Germinal center (tissue), 1 donor: ENCODE results near the gene MAG.

Experiments used
- DNase-seq: peaks from one replicate; pipeline ENCODE4 v3.0.0; 2012; ENCODE audit warnings: mixed read lengths, low spot score

MAG gene, protein sequence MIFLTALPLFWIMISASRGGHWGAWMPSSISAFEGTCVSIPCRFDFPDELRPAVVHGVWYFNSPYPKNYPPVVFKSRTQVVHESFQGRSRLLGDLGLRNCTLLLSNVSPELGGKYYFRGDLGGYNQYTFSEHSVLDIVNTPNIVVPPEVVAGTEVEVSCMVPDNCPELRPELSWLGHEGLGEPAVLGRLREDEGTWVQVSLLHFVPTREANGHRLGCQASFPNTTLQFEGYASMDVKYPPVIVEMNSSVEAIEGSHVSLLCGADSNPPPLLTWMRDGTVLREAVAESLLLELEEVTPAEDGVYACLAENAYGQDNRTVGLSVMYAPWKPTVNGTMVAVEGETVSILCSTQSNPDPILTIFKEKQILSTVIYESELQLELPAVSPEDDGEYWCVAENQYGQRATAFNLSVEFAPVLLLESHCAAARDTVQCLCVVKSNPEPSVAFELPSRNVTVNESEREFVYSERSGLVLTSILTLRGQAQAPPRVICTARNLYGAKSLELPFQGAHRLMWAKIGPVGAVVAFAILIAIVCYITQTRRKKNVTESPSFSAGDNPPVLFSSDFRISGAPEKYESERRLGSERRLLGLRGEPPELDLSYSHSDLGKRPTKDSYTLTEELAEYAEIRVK

GRCh38 chr19:35291916-35292315, at the start of gene MAG:
Gene MAG (plus strand): TSS chr19:35292161. CDS start chr19:35295409, 3,248 bp downstream.
- no peak for DNase-seq

- DNase-seq = no peak
Measured at GRCh38 chr19:35246466-35247092, 45.4 kb upstream of the MAG start.

DNA sequence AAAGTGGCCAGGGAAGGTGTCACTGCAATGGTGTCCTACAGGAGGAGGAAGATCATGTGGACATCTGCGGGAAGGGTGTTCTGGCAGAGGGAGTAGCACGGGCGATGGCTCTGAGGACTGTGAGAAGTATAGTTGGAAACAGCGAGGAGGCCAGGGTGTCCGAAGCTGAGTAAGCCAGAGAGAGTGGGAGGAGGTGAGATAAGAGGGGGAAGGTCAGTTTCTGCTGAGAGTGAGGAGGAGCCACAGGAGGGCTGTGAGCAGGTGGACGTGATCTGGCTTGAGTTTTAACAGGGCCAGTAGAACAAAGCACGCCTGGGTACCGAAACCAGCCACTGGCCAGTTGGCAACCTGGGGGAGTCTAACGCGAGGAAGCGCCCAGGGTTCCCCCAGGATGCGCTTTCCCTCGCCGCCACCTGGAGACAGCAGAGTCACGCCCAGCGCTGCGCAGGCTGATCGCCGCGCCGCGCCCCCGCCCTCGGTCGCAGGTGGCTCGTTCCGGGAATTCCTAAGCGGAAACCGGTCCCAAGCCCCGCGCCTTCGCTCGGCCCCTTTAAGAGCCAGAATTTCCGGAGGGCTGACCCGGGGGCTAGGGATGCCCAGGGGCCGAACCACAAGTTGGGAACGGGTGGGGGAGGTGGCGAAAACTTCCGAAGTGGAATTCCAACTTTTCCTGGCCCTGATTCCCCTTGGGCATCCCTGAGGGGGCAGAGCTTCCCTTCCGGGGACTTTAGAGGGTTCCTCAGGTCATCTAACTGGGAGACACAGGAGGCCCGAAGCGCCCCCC, 44.2 kb upstream of the MAG start:
- peak; percentile 71 for DNase-seq

GRCh38 chr19:35248310-35249145, 43.4 kb upstream of the MAG start, which contains the start of gene LSR:
Gene LSR (plus strand): TSS chr19:35249002. CDS start chr19:35249023, 21 bp downstream.
- peak; percentile 93 for DNase-seq

- DNase-seq = peak; percentile 58
Measured at GRCh38 chr19:35249146-35249847, 42.7 kb upstream of the MAG start.

DNA sequence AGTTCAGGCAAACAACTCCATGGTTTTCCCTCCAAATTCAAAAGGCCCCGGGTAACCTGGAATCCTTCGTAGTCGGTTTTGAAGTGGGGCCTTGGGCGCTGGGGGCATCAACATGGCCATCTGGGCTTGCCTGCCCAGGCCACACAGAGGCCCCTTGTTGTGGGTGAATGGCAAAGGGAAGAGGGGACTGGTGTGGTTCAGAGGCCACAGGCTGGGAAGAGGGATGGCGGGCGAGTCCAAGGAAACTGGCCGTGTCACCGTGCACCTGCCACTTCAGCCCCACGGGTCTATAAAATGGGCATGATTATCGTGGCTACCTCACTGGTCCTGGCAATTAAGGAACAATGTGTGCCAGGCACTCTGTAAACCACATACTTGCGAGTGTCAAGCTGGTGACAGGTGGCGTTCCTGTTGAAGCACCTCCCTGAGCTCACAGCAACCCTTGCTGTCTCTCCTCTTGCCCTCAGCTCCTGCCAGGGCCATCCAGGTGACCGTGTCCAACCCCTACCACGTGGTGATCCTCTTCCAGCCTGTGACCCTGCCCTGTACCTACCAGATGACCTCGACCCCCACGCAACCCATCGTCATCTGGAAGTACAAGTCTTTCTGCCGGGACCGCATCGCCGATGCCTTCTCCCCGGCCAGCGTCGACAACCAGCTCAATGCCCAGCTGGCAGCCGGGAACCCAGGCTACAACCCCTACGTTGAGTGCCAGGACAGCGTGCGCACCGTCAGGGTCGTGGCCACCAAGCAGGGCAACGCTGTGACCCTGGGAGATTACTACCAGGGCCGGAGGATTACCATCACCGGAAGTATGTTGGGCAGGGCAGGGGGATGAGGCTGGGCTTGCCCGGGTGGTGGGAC, 41.9 kb upstream of the MAG start:
- no peak for DNase-seq

- DNase-seq = no peak
Measured at GRCh38 chr19:35251456-35251855, 40.5 kb upstream of the MAG start.

GRCh38 chr19:35253316-35254286, 38.4 kb upstream of the MAG start:
- DNase-seq = no peak

- DNase-seq = no peak
Measured at GRCh38 chr19:35254341-35255297, 37.3 kb upstream of the MAG start.

DNA sequence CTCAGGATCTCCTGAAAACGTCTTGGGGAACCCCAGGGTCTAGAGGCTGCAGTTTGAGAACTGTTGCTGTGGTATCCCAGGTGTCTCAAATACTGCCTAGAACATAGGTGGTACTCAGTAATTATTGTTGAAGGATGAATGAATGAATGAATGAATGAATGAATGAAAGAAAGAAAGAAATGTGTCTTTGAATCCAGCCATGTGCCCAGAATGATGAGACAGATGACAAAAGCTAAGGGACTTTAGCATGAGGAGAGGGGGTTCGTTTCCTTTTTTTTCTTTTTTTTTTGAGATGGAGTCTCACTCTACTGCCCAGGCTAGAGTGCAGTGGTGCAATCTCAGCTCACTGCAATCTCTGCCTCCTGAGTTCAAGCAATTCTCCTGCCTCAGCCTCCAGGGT, 35.4 kb upstream of the MAG start:
- DNase-seq = no peak

- no peak for DNase-seq
Measured at GRCh38 chr19:35257113-35257461, 34.9 kb upstream of the MAG start.

DNA sequence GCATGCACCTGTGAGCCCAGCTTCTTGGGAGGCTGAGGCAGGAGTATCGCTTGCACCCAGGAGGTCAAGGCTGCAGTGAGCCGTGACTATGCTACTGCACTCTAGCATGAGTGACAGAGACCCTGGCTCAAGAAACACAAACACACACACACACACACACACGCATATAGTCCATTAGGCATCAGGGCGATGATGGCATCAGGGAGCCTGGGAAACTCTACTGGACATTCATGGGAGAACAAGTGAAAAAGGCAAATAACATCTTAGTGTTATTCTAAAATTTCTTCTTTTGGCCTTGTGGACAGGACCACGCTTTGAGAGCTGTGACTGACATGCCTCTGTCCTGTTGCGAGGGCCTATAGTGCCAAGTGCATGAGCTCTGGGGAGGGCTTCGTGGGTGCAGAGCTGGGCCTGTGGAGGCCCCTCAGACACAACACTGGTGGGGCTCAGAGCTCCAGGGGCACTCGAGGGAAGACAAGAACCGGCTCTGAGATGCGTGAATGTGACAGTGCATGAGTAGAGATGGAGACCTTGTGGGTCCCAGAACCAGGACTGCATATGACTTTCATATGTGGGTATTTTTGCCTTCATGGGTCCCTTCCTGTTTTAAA, 31.2 kb upstream of the MAG start:
- DNase-seq = no peak

- no peak for DNase-seq
Measured at GRCh38 chr19:35261356-35262100, 30.4 kb upstream of the MAG start.

GRCh38 chr19:35262101-35262761, 29.7 kb upstream of the MAG start:
- DNase-seq = no peak

GRCh38 chr19:35264268-35265125, 27.5 kb upstream of the MAG start:
- no peak for DNase-seq
